HepG2 (cell line): ENCODE results near the gene VARS1. TPM values are rescaled to one million over a fixed set of nuclear protein-coding genes. Genes with fewer than 3 reads are reported as not detected.

Source experiments
- BRD4 ChIP-seq: sonication (generic); formaldehyde crosslinking; IDR thresholded peaks from 2 replicates; pipeline ENCODE4 v1.4.0; 2020; ENCODE audit warnings: missing genetic modification reagents
- FOXO1 ChIP-seq: sonication (generic); formaldehyde crosslinking; IDR thresholded peaks from 2 replicates; pipeline ENCODE4 v1.4.0; 2020; ENCODE audit warnings: missing genetic modification reagents
- JDP2 ChIP-seq: sonication (generic); formaldehyde crosslinking; IDR thresholded peaks from 2 replicates; pipeline ENCODE4 v1.8.1; 2022; ENCODE audit warnings: missing genetic modification reagents, borderline replicate concordance
- MAZ ChIP-seq, 2 experiments: sonication (generic) in 1 of 2; formaldehyde crosslinking in 1 of 2; IDR thresholded peaks; 2 replicates each; pipeline versions ENCODE4 v1.5.0 to v1.6.1; 2012 to 2020; ENCODE audit warnings: low read depth in 2 of 2, mild to moderate bottlenecking in 2 of 2, borderline replicate concordance in 1 of 2, improper control_type of control experiment in 1 of 2, low read length in 1 of 2, missing genetic modification reagents in 1 of 2, moderate library complexity in 1 of 2
- MTA1 ChIP-seq: sonication (generic); formaldehyde crosslinking; IDR thresholded peaks from 2 replicates; pipeline ENCODE4 v1.4.0; 2020; ENCODE audit warnings: missing genetic modification reagents, mild to moderate bottlenecking, borderline replicate concordance
- NFRKB ChIP-seq: fragments of 450-650 bp; IDR thresholded peaks from 2 replicates; pipeline ENCODE4 v1.6.1; 2017
- POLR2AphosphoS5 ChIP-seq: IDR thresholded peaks from 2 replicates; pipeline ENCODE4 v1.6.1; 2012; ENCODE audit warnings: low read depth, low read length
- SP1 ChIP-seq, 2 experiments: fragments of 450-650 bp in 1 of 2; sonication (generic) in 1 of 2; formaldehyde crosslinking in 1 of 2; IDR thresholded peaks; 2 replicates each; pipeline versions ENCODE4 v1.4.0 to v1.6.1; 2016 to 2020; ENCODE audit warnings: missing genetic modification reagents in 1 of 2
- SPEN ChIP-seq: sonication (generic); formaldehyde crosslinking; IDR thresholded peaks from 2 replicates; pipeline ENCODE4 v1.5.1; 2020; ENCODE audit warnings: low read depth, mild to moderate bottlenecking, missing genetic modification reagents
- TCF7 ChIP-seq: sonication (generic); IDR thresholded peaks from 2 replicates; pipeline ENCODE4 v1.6.1; 2016; ENCODE audit warnings: antibody characterized with exemption, low read depth
- YY1 ChIP-seq: IDR thresholded peaks from 2 replicates; pipeline ENCODE4 v1.6.1; 2011; ENCODE audit warnings: low read length, low read depth, moderate library complexity, mild to moderate bottlenecking; ENCODE audit not compliant: insufficient read depth, insufficient replicate concordance
- ZBTB1 ChIP-seq: sonication (generic); formaldehyde crosslinking; IDR thresholded peaks from 2 replicates; pipeline ENCODE4 v1.4.0; 2020; ENCODE audit warnings: missing genetic modification reagents, borderline replicate concordance
- ZMYM3 ChIP-seq: sonication (generic); formaldehyde crosslinking; IDR thresholded peaks from 2 replicates; pipeline ENCODE4 v1.5.1; 2020; ENCODE audit warnings: mild to moderate bottlenecking, missing genetic modification reagents
- ZNF207 ChIP-seq: fragments of 450-650 bp; IDR thresholded peaks from 2 replicates; pipeline ENCODE4 v1.6.1; 2016; ENCODE audit warnings: antibody characterized with exemption, borderline replicate concordance
- ZNF274 ChIP-seq: sonication (generic); formaldehyde crosslinking; IDR thresholded peaks from 2 replicates; pipeline ENCODE4 v1.5.1; 2020; ENCODE audit warnings: mild to moderate bottlenecking, missing genetic modification reagents
- ZNF367 ChIP-seq: sonication (generic); formaldehyde crosslinking; IDR thresholded peaks from 2 replicates; pipeline ENCODE4 v1.4.0; 2020; ENCODE audit warnings: missing genetic modification reagents, borderline replicate concordance
- ZNF383 ChIP-seq: sonication (generic); formaldehyde crosslinking; IDR thresholded peaks from 2 replicates; pipeline ENCODE4 v1.4.0; 2020; ENCODE audit warnings: missing genetic modification reagents, mild to moderate bottlenecking, borderline replicate concordance
- ZNF468 ChIP-seq: sonication (generic); formaldehyde crosslinking; IDR thresholded peaks from 2 replicates; pipeline ENCODE4 v1.8.0; 2022; ENCODE audit warnings: mild to moderate bottlenecking, moderate library complexity, missing genetic modification reagents
- ZNF614 ChIP-seq: IDR thresholded peaks from 2 replicates; pipeline ENCODE4 v1.6.1; 2018; ENCODE audit warnings: missing biosample characterization, missing genetic modification reagents, inconsistent platforms, borderline replicate concordance
- ZNF672 ChIP-seq: sonication (generic); formaldehyde crosslinking; IDR thresholded peaks from 2 replicates; pipeline ENCODE4 v1.8.1; 2022; ENCODE audit warnings: missing genetic modification reagents
- ZNF691 ChIP-seq: sonication (generic); formaldehyde crosslinking; IDR thresholded peaks from 2 replicates; pipeline ENCODE4 v1.4.0; 2020; ENCODE audit warnings: missing genetic modification reagents, low read depth, mild to moderate bottlenecking, borderline replicate concordance
- ZNF740 ChIP-seq: sonication (generic); formaldehyde crosslinking; IDR thresholded peaks from 2 replicates; pipeline ENCODE4 v1.4.0; 2020; ENCODE audit warnings: missing genetic modification reagents
- polyA plus RNA-seq, 8 experiments: library from polyadenylated mRNA; depleted of rRNA in 3 of 8; stranded (reverse) in 7 of 8; unstranded in 1 of 8; fragments of >200 nt; fragmentation: Illumina TruSeq in 4 of 8; extraction: Trizol in 4 of 8; gene quantifications; 2 replicates each; pipeline versions ENCODE4 v1.2.1 to v1.2.3, GENCODE V29; 2011 to 2016; ENCODE audit warnings: low read depth in 4 of 8, missing spikeins in 1 of 8, mixed read lengths in 1 of 8; ENCODE audit not compliant: insufficient read depth in 1 of 8
- total RNA-seq, 5 experiments: library from RNA; depleted of rRNA; stranded (reverse); fragments of >200 nt; fragmentation: Illumina TruSeq; extraction: Trizol; gene quantifications; 2 replicates each; pipeline ENCODE4 v1.2.3, GENCODE V29; 2016; ENCODE audit warnings: low read depth in 1 of 5
- TF ChIP-seq, protein P1 (sequence below): sonication (generic); formaldehyde crosslinking; IDR thresholded peaks from 2 replicates; pipeline ENCODE4 v1.5.0; 2020; ENCODE audit warnings: missing genetic modification reagents
- TF ChIP-seq, protein P2 (sequence below): IDR thresholded peaks from 2 replicates; pipeline ENCODE4 v1.6.1; 2018; ENCODE audit warnings: missing genetic modification reagents
- TF ChIP-seq, protein P3 (sequence below): sonication (generic); formaldehyde crosslinking; IDR thresholded peaks from 2 replicates; pipeline ENCODE4 v1.5.1; 2020; ENCODE audit warnings: missing genetic modification reagents, mild to moderate bottlenecking, borderline replicate concordance

VARS1 gene
- total and polyA plus RNA-seq, 2 of the 13 experiments (the other 11 are each of a cell fraction or from before 2014, with no cell fraction given) = 14.7 to 56.1 TPM

GRCh38 chr6:31827286-31828079 lies 31.9 kb upstream of the VARS1 start, which contains the start of gene HSPA1B (continued):
- TF ChIP-seq, protein P1, sequence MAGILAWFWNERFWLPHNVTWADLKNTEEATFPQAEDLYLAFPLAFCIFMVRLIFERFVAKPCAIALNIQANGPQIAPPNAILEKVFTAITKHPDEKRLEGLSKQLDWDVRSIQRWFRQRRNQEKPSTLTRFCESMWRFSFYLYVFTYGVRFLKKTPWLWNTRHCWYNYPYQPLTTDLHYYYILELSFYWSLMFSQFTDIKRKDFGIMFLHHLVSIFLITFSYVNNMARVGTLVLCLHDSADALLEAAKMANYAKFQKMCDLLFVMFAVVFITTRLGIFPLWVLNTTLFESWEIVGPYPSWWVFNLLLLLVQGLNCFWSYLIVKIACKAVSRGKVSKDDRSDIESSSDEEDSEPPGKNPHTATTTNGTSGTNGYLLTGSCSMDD = no peak
- TF ChIP-seq ZNF740 (CRISPR knock-in tag) (no peak), ZNF274 (CRISPR knock-in tag) (no peak; the same call in 1 of the 2 replicates), JDP2 (CRISPR knock-in tag) (no peak), MTA1 (CRISPR knock-in tag) (no peak), NFRKB (no peak), MAZ (IDR thresholded peaks at IDR 0.05; ENCODE audit: borderline replicate concordance, low read depth, low read length) (peak; percentile 67; the same call in 1 of the 2 replicates), MAZ (CRISPR knock-in tag; IDR thresholded peaks at IDR 0.05; ENCODE audit: low read depth) (peak; percentile 74), YY1 (peak; percentile 68), SP1 (IDR thresholded peaks at IDR 0.05) (no peak), SP1 (CRISPR knock-in tag; IDR thresholded peaks at IDR 0.05) (peak; percentile 46; the same call in 1 of the 2 replicates), ZNF672 (CRISPR knock-in tag) (no peak), ZNF207 (no peak), POLR2AphosphoS5 (peak; percentile 100), BRD4 (CRISPR knock-in tag) (0 out of 2 replicates have a peak, but pooled peaks have one; percentile 20), ZNF614 (peak; percentile 86), ZMYM3 (CRISPR knock-in tag) (no peak), SPEN (peak; percentile 69), ZNF367 (CRISPR knock-in tag) (0 out of 2 replicates have a peak, but pooled peaks have one; percentile 59), TCF7 (no peak), ZNF383 (no peak), ZNF468 (CRISPR knock-in tag) (0 out of 2 replicates have a peak, but pooled peaks have one; percentile 50), FOXO1 (peak; percentile 76), ZNF691 (CRISPR knock-in tag) (no peak), ZBTB1 (CRISPR knock-in tag) (no peak)
- TF ChIP-seq, protein P2, sequence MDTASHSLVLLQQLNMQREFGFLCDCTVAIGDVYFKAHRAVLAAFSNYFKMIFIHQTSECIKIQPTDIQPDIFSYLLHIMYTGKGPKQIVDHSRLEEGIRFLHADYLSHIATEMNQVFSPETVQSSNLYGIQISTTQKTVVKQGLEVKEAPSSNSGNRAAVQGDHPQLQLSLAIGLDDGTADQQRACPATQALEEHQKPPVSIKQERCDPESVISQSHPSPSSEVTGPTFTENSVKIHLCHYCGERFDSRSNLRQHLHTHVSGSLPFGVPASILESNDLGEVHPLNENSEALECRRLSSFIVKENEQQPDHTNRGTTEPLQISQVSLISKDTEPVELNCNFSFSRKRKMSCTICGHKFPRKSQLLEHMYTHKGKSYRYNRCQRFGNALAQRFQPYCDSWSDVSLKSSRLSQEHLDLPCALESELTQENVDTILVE (CRISPR knock-in tag) = peak; percentile 84
- TF ChIP-seq, protein P3, sequence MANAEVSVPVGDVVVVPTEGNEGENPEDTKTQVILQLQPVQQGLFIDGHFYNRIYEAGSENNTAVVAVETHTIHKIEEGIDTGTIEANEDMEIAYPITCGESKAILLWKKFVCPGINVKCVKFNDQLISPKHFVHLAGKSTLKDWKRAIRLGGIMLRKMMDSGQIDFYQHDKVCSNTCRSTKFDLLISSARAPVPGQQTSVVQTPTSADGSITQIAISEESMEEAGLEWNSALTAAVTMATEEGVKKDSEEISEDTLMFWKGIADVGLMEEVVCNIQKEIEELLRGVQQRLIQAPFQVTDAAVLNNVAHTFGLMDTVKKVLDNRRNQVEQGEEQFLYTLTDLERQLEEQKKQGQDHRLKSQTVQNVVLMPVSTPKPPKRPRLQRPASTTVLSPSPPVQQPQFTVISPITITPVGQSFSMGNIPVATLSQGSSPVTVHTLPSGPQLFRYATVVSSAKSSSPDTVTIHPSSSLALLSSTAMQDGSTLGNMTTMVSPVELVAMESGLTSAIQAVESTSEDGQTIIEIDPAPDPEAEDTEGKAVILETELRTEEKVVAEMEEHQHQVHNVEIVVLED = peak; percentile 61
